Upper lobe of right lung (tissue), 1 donor: ENCODE data around the gene FGD6. TPM values are rescaled to one million over a fixed set of nuclear protein-coding genes. Genes with fewer than 3 reads are reported as not detected.
A peak's percentile ranks its signal among the peaks of the same experiment; 100 is the strongest.

ENCODE experiments used
- ATAC-seq: fragments of 200-7000 bp; cut with Tn5 transposase; one replicate; pipeline ENCODE4 v1.9.1; 2020; ENCODE audit warnings: mild to moderate bottlenecking, moderate library complexity
- DNase-seq: peaks from one replicate; pipeline ENCODE4 v3.0.0-alpha.2; 2020
- H3K27ac ChIP-seq: fragments of 200-600 bp; one replicate; pipeline ENCODE4 v1.8.0; 2022
- H3K27me3 ChIP-seq: fragments of 200-600 bp; one replicate; pipeline ENCODE4 v1.8.0; 2022; ENCODE audit warnings: mild to moderate bottlenecking
- H3K36me3 ChIP-seq: fragments of 200-600 bp; one replicate; pipeline ENCODE4 v1.8.0; 2022
- H3K4me1 ChIP-seq: fragments of 200-600 bp; one replicate; pipeline ENCODE4 v1.8.0; 2022
- H3K4me3 ChIP-seq: fragments of 200-600 bp; one replicate; pipeline ENCODE4 v1.8.0; 2022; ENCODE audit warnings: mild to moderate bottlenecking
- H3K9me3 ChIP-seq: fragments of 200-600 bp; one replicate; pipeline ENCODE4 v1.8.0; 2022
- CTCF ChIP-seq: fragments of 200-600 bp; IDR thresholded peaks from one replicate; pipeline ENCODE4 v1.8.0; 2022; ENCODE audit warnings: antibody characterized with exemption
- intact Hi-C: fragments of 100-400 bp; cut with DNase I; formaldehyde crosslinking; loops from one replicate; pipeline ENCODE4 v1.11.0; 2022
- total RNA-seq: library from RNA; stranded (reverse); fragmentation: NEBNext Ultra II Directional; extraction: Animal tissue kit (Norgen Biotek cat#: 25700); gene quantifications from one replicate; pipeline ENCODE4 v1.2.1, GENCODE V29; 2021
- donor health status: DM: no; HTN: yes; CAD: no; lungs with severe emphysema.

The FGD6 gene
- total RNA-seq, 1 donor from 2014 or later = 28.8 TPM

- Histone ChIP-seq H3K27me3 (no peaks in the 10 kb centered on the region), H3K36me3 (peaks cover 14% of the 10 kb centered on the region), H3K9me3 (no peaks in the 10 kb centered on the region), H3K4me1 (peaks cover 7% of the 10 kb centered on the region), H3K4me3 (no peak overlapping the region), H3K27ac (no peak overlapping the region)
- TF ChIP-seq CTCF = no peak
- ATAC-seq (no peak), DNase-seq (no peak)
- intact Hi-C loops = no loop called here
Observed at GRCh38 chr12:95126736-95127135, 90.5 kb downstream of the FGD6 start.

- intact Hi-C loops = no loop called here
- H3K27ac ChIP-seq = no peak overlapping the region
- no peak overlapping the region for H3K4me3 ChIP-seq
- DNase-seq (no peak), ATAC-seq (no peak)
- H3K36me3 ChIP-seq = peaks cover 14% of the 10 kb centered on the region
- H3K27me3 ChIP-seq = no peaks in the 10 kb centered on the region
- TF ChIP-seq CTCF = no peak
- H3K4me1 ChIP-seq = peaks cover 5% of the 10 kb centered on the region
- H3K9me3 ChIP-seq = no peaks in the 10 kb centered on the region
Observed at GRCh38 chr12:95126076-95126475, 91.2 kb downstream of the FGD6 start.

DNA sequence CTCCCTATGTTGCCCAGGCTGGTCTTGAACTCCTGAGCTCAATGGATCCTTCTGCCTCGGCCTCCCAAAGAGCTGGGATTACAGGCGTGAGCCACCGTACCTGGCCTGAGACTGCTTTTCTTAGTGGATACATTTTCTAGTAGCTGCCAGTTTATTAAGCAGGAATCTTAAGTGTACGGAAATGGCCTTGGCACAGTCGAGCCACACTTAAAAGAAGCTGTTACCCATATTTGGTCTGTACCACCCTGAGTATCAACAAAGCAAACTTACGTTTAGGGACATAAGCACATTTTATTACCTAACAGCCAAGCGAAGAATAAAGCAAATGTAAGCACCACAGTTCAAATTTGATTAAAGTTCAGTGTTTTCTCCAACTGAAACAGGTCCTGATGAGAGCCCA, 93.2 kb downstream of the FGD6 start:
- H3K9me3 ChIP-seq = no peaks in the 10 kb centered on the region
- ATAC-seq (peak; percentile 95), DNase-seq (no peak)
- TF ChIP-seq CTCF = no peak
- no peak overlapping the region for H3K4me3 ChIP-seq
- H3K27ac ChIP-seq = no peak overlapping the region
- intact Hi-C loops = no loop called here
- no peaks in the 10 kb centered on the region for H3K27me3 ChIP-seq
- H3K4me1 ChIP-seq = no peaks in the 10 kb centered on the region
- H3K36me3 ChIP-seq = peaks cover 14% of the 10 kb centered on the region

DNA sequence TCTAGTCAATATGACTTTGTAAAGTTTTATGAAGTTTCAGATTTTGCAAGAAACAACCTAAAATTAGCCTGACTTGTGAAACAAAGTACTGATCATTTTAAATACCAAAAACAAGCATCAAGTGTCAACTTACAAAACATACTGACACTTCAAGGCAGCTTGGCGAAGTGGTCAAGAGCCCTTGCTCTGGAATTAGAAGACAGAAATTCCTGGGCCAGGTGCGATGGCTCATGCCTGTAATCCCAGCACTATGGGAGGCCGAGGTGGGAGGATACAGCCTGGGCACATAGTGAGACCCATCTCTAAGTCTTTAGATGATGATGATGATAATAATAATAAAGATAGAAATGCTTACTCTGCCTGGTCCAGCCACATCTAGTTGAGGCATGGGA, 98.5 kb downstream of the FGD6 start:
- Histone ChIP-seq H3K27ac (peak overlapping the region; percentile 24), H3K4me1 (peaks cover 21% of the 10 kb centered on the region)

DNA sequence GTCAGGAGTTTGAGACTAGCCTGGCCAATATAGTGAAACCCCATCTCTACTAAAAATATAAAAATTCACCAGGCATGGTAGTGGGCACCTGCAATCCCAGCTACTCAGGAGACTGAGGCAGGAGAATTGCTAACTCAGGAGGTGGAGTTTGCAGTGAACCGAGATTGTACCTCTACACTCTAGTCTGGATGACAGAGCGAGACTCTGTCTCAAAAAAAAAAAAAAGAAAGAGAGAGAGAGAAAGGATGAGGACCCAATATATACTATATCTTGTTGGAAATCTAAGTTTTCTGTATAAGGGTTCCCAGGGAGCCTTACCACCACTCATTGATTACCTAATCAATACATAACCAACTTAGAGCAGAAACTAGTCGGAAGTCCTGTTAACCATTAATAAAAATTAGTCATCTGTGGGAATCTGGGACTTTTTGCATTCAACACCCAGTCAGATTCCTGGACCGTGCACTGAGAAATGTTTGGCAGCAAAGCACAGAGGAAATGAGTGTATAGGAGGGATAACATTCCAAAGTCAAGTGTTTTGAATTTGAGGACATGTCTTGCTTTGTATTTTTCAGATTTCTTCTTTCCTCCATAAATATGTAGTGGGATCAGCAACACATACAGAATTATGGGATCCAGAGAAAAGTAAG, 99.0 kb downstream of the FGD6 start:
- Histone ChIP-seq H3K4me1 (peaks cover 21% of the 10 kb centered on the region), H3K27me3 (no peaks in the 10 kb centered on the region), H3K36me3 (peaks cover under 1% of the 10 kb centered on the region), H3K9me3 (no peaks in the 10 kb centered on the region), H3K4me3 (no peak overlapping the region), H3K27ac (peak overlapping the region; percentile 24)
- TF ChIP-seq CTCF = no peak
- ATAC-seq (peak; percentile 68), DNase-seq (no peak)
- intact Hi-C loops = loop anchor here (10.0 kb wide), 1 partner anchor 217 kb away; no protein-coding TSS in a partner anchor

More for the DNA sequence above, 98.5 kb downstream of the FGD6 start:
- H3K27me3 ChIP-seq = no peaks in the 10 kb centered on the region
- no peak for DNase-seq
- ATAC-seq = peak; percentile 69
- no peaks in the 10 kb centered on the region for H3K9me3 ChIP-seq
- TF ChIP-seq CTCF = no peak
- intact Hi-C loops = loop anchor here (10.0 kb wide), 1 partner anchor 216 kb away; no protein-coding TSS in a partner anchor
- no peak overlapping the region for H3K4me3 ChIP-seq
- no peaks in the 10 kb centered on the region for H3K36me3 ChIP-seq
